NCI-H345 treated with DMSO at 0.1 percent for 48 hours (cell line): ENCODE measurements around the gene INPP5B.
A peak's percentile ranks its signal among the peaks of the same experiment; 100 is the strongest.
"Not testable (repeated sequence)": the region's sequence is repeated elsewhere in the genome, so short reads cannot be mapped to it uniquely, and the experiment has no call there.

Experiments used
- DNase-seq: peaks from one replicate; lab custom pipeline; 2025; ENCODE audit not compliant: unreplicated experiment; lab: John Stamatoyannopoulos, UW

Gene INPP5B

GRCh38 chr1:37914719-37915475 is 32.0 kb downstream of the INPP5B start:
- peak; percentile 71 for DNase-seq

- not testable (repeated sequence) for DNase-seq
Measured at GRCh38 chr1:37911478-37911877, 35.4 kb downstream of the INPP5B start.

- DNase-seq = not testable (repeated sequence)
Measured at GRCh38 chr1:37910886-37911285, 36.0 kb downstream of the INPP5B start.

- DNase-seq = not testable (repeated sequence)
Measured at GRCh38 chr1:37908531-37908930, 38.3 kb downstream of the INPP5B start.

- not testable (repeated sequence) for DNase-seq
Measured at GRCh38 chr1:37907416-37908125, 39.3 kb downstream of the INPP5B start.

- not testable (repeated sequence) for DNase-seq
Measured at GRCh38 chr1:37906591-37906990, 40.3 kb downstream of the INPP5B start.

GRCh38 chr1:37905727-37906126 is 41.1 kb downstream of the INPP5B start:
- DNase-seq = no peak

- not testable (repeated sequence) for DNase-seq
Measured at GRCh38 chr1:37903921-37904320, 42.9 kb downstream of the INPP5B start.

GRCh38 chr1:37902983-37903382 is 43.9 kb downstream of the INPP5B start:
- no peak for DNase-seq

GRCh38 chr1:37901893-37902225 is 45.0 kb downstream of the INPP5B start:
- DNase-seq = no peak

- no peak for DNase-seq
Measured at GRCh38 chr1:37901191-37901892, 45.5 kb downstream of the INPP5B start.

- DNase-seq = not testable (repeated sequence)
Measured at GRCh38 chr1:37897563-37897962, 49.3 kb downstream of the INPP5B start.

- no peak for DNase-seq
Measured at GRCh38 chr1:37893673-37894072, 53.2 kb downstream of the INPP5B start.

GRCh38 chr1:37892151-37893047 is 54.5 kb downstream of the INPP5B start:
- no peak for DNase-seq

- peak; percentile 20 for DNase-seq
Measured at GRCh38 chr1:37890378-37891014, 56.4 kb downstream of the INPP5B start.

- DNase-seq = no peak
Measured at GRCh38 chr1:37888022-37888700, 58.7 kb downstream of the INPP5B start.

GRCh38 chr1:37884145-37884544 is 62.7 kb downstream of the INPP5B start:
- DNase-seq = no peak

GRCh38 chr1:37883671-37884070 is 63.2 kb downstream of the INPP5B start:
- no peak for DNase-seq

- DNase-seq = no peak
Measured at GRCh38 chr1:37879865-37880264, 67.0 kb downstream of the INPP5B start.

GRCh38 chr1:37878071-37878470 is 68.8 kb downstream of the INPP5B start:
- DNase-seq = no peak
